Esophagus squamous epithelium (tissue), 4 donors: ENCODE measurements around the gene ASB2.

Source experiments
- CTCF ChIP-seq, 6 experiments: fragments of 450-650 bp in 4 of 6; fragments of 200-600 bp in 2 of 6; sonication (generic) in 2 of 6; IDR thresholded peaks; one replicate each; pipeline ENCODE4 v1.5.1; 2016 to 2019; ENCODE audit warnings: antibody characterized with exemption in 6 of 6, mild to moderate bottlenecking in 4 of 6, moderate library complexity in 4 of 6
- POLR2A ChIP-seq, 4 donors: fragments of 450-650 bp; IDR thresholded peaks; one replicate each; pipeline ENCODE4 v1.6.1; 2017; ENCODE audit warnings: antibody characterized with exemption in 4 of 4, mild to moderate bottlenecking in 4 of 4, moderate library complexity in 3 of 4

DNA sequence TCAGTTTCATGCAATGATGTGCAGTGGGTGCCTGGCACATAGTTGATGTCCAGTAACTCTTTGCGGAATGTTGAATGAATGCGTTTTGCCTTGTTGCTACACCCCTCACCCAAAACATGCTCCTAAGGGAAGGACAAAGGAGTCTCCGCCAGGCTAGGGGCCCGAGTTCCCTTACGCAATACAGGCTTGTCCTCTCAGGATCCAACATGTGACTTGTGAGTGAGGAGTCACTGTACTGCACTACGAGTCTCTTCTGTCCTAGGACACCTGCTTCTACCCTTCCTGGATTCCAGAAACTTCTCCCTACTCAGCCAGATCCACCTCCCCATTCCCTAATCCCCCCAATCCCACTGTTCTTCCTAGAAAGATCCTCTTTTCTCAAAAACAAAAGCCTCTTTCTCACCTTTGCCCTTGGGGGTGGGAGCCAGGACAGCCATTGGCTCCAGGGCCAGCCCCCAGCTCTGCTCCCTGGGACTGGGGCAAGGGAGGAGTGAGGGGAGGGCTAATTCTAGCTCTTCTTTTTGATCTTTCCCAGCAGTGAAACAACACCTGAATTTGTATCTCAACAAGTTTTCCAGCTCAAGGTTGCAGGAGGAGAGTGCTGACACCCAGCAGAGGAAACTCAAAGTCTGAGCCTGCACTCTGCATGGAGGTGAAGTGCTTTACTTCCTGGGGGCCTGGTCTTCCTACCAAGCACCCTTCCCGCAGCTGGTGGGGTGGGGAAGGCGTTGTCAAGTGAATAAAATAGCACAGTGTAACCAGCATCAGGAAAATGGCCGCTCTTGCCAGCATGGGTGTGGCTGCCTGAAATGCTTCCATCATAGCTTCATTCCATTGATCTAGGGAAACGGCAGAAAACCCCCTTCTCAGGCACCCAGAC, 46.4 kb upstream of the ASB2 start:
- TF ChIP-seq CTCF (IDR thresholded peaks at IDR 0.05) (no peak), POLR2A (IDR thresholded peaks at IDR 0.05) (no peak)
